GM21381 (cell line): ENCODE measurements around the gene SRP9.
"Not testable (repeated sequence)": the region's sequence is repeated elsewhere in the genome, so short reads cannot be mapped to it uniquely, and the experiment has no call there.

Experiments used
- ATAC-seq: cut with Tn5 transposase; IDR thresholded peaks from one replicate; pipeline ENCODE4 v1.9.1; 2021; ENCODE audit warnings: mild to moderate bottlenecking, moderate library complexity; ENCODE audit not compliant: unreplicated experiment

SRP9 gene

GRCh38 chr1:225813214-225813964 lies 35.8 kb downstream of the SRP9 start:
- ATAC-seq, result no peak

DNA sequence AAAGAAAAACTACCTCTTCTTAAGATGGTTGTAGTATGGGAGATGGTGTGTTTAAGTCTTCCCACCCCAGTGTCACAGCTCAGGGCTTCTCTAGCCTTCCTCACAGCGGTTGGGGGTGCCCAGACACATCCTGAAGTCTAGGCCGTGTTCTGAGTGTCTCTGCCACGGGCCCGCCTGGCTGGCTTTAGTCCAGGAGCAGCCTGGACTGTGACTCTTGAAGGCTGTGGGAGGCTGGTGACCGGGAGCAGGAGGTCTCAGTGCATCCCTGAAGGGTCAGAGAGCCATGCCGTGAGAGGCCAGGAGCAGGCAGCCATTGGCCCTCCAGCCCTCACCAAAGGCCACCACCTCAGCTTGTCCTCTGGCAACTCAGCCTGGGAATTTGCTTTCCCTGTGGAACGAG lies 36.8 kb downstream of the SRP9 start:
- no peak for ATAC-seq

DNA sequence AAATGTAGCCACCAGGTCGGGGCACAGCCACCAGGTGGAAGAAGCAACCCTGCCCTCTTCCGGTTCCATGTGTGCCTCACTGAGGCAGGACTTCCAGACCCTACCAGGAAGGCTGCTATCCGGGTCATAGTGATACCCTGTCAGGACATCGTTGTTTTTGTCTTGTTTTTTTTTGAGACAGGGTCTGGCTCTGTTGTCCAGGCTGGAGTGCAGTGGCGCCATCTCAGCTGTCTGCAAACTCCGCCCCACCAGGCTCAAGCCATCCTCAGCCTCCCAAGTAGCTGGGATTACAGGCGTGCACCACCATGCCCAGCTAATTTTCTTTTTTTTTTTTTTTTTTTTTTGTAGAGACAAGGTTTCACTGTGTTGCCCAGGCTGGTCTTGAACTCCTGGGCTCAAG lies 37.5 kb downstream of the SRP9 start:
- ATAC-seq, result not testable (repeated sequence)

- no peak for ATAC-seq
These were observed 38.0 kb downstream of the SRP9 start for GRCh38 chr1:225815526-225816178.

GRCh38 chr1:225816643-225817538 lies 39.3 kb downstream of the SRP9 start:
- no peak for ATAC-seq

GRCh38 chr1:225817611-225818061 lies 40.0 kb downstream of the SRP9 start:
- ATAC-seq, result no peak

DNA sequence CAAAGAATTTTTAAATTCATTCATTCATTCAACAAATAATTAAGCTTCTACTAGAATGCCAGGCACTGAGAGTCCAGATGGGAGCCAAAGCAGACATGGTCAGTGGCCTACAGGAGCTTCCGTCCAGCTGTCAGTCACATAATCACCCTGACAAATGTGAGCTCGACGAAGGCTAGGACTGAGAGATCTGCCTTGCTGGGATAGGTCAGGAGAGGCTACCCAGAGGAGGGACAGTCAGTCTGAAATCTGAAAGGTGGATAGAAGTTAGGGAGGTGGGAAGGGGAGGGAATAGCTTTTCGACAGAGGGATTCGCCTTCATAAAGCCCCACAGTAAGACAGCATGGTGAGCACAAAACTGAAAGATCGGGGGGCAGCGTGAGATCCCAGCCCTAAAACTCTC lies 40.6 kb downstream of the SRP9 start:
- no peak for ATAC-seq

GRCh38 chr1:225819346-225820192 lies 41.9 kb downstream of the SRP9 start:
- ATAC-seq, result no peak

DNA sequence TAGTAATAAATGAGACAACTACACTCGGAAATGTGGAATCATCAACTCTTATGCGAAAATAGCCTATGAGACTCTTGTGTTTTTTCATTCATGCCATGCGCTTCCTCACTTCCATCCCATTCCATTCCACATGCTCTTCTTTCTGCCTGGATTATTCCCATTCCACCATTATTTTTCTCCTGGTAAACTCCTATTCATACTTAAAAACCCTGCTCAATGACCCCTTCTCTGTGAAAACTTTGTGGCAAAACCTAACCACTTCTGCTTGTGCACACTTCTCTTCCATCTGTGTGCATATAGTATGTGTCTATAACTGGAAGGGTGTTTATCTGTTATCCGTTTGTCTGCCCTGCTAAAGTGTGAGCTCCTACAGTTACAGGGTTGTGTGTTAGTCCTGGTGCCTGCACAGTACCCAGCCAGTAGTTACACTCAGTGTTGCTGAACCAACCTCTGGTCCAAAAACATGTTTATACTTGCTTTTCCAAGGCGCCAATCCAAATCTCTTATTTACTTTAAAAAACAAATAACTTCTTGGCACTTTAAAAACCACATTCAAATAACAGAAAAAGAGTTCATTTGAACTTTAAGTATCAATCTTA lies 43.0 kb downstream of the SRP9 start:
- ATAC-seq, result no peak

GRCh38 chr1:225822655-225823403 lies 45.2 kb downstream of the SRP9 start:
- ATAC-seq, result no peak

- ATAC-seq, result no peak
These were observed 46.2 kb downstream of the SRP9 start for GRCh38 chr1:225823811-225824261.

DNA sequence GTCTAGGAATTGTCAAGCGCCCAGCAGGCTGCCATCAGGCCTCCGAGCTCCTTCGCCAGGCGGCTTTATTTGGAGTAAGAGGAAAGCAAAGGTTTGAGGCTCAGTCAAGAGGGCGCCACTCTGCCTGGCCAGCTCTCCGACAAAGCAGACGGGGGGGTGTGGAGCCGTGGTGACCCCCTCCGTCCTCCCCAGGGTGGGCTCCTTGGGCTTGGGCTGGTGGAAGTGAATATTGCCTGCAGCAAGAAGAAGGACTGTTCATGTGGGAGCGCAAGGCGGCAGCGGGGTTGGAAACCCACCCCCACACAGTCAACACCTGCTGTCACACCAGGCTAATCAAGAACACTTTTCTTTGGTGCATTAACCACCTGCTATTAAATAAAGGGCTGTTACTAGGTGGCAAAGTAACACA lies 46.9 kb downstream of the SRP9 start:
- no peak for ATAC-seq

GRCh38 chr1:225825078-225825477 lies 47.5 kb downstream of the SRP9 start:
- ATAC-seq, result no peak

DNA sequence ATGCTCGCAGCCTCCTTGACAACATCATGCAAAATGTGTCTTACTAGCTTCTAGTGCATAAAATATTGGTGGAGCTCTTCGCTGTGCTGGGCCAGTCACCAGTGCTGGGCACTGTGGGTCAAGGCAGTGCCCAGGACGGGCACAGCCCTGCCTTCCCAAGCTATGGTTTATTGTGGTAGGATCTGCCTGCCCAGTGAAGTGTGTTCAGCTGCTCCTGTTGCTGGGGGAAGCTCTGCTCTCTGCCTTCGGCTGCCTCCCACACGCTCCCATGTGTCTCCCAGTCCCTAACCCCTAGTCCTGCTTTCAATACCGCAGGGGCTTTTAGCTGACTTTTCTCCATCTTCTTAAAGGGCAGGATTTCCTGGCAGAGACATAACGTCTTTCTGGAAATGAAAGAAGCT lies 48.0 kb downstream of the SRP9 start:
- no peak for ATAC-seq

DNA sequence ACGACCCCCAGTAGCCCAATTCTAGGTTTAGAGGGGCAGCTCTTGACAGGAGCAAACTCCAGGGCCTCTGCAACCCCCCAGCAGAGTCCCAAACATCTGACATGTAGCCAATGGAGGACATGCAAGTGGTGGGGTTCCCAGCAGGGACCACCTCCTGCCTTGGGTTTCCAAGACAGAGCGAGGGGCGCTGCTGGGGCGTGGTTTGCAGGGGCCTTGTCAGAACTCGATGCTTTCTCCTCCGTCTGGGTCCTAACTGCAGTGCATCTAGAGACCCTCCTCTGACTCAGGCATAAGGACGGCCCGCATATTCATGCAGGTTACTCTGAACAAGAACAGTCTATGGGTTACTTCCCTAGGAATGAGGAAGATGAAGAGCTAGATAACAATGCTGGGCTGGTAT lies 49.5 kb downstream of the SRP9 start:
- no peak for ATAC-seq

- no peak for ATAC-seq
These were observed 51.2 kb downstream of the SRP9 start for GRCh38 chr1:225828706-225829345.

DNA sequence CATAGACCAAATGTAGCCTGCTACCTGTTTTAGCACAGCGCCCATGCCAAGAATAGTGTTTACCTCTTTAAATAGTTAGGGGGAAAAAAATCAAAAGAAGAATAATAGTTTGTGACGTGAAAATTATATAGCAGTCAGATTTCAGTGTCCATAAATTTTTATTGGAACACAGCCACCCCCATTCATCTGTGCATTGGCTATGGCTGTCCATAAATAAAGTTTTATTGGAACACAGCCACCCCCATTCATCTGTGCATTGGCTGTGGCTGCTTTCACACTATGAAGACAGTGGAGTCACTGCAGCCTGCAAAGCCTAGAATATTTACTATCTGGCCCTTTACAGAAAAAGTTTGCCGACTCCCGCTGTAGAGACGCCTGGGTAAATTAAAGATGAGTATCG lies 53.2 kb downstream of the SRP9 start:
- ATAC-seq, result no peak

DNA sequence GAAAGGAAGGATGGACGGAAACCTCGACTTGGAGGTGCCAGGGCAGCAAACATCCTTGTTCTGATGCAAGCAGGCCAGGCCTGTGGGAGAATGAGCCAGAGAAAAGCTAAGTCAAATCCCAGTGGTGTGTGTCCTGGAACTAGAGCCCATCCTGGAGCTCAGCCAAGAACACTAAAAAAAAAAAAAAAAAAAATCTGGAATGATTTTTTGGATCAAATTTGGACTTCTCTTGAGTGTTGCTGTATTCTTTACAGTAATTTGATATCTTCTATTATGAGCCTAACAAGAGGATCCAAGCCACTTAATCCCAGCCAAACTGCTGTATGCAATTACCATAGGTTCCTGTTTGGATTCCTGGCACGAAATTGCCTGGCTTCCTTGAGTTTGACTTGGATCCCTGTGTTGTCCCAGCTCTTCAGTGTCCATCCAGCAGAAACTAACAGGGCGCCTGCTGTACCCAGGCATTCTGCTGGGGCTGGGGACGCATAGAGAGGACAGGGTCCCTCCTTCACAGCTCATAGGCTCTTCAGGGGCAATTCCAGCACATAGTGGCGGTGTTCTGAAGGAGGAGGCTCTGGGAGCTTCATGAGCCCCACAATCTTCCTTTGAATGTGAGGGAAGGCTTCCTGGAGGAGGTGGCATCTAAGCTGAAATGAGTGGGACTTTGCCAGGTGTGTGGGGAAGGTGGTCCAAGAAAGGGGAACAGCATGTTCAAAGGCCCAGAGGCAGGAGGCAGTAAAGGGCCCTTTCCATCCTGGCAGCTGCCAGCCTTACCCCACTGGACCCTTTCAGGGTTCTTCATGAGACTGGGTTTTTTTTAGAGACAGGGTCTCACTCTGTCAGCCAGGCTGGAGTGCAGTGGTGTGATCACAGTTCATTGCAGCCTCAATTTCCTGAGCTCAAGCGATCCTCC lies 57.0 kb downstream of the SRP9 start:
- no peak for ATAC-seq
